Measurements from ENCODE around the gene NGFR. TPM values are rescaled to one million over a fixed set of nuclear protein-coding genes. Genes with fewer than 3 reads are reported as not detected.

Gene NGFR
- total RNA-seq, 1 experiment from 2014 or later = not detected

- H3K4me2 ChIP-seq (ENCODE audit: low read length) = peak overlapping the region; percentile 82
- intact Hi-C loops (cut with micrococcal nuclease) = loop anchor here (1.0 kb wide), 1 partner anchor 60 kb away; no protein-coding TSS in a partner anchor
- no peaks in the 10 kb centered on the region for H3K9me2 ChIP-seq (replicated peaks; ENCODE audit: low read length)
- peak; percentile 76 for ATAC-seq
- POLR2A ChIA-PET (ENCODE audit: unreplicated experiment) = no interaction called here
- H3K27ac ChIP-seq (ENCODE audit: low read length) = no peak overlapping the region
- H3F3A ChIP-seq (ENCODE audit: low read length, unreplicated experiment) = no peaks in the 10 kb centered on the region
- peak; percentile 54 for DNase-seq
- H2AFZ ChIP-seq (ENCODE audit: low read length) = peak overlapping the region; percentile 27; the same call in 1 of the 2 replicates
- BruUV-seq (replicated peaks) = no TSS peak
- CTCF ChIA-PET = interaction anchor here (0.5 to 1.3 kb wide), 4 partner anchors 45 to 117 kb away, joined by 3 to 7 read pairs (median 5); no protein-coding TSS in a partner anchor
- no peaks in the 10 kb centered on the region for H3K9me3 ChIP-seq (ENCODE audit: low read length)
- no peak overlapping the region for H3K9ac ChIP-seq (ENCODE audit: low read length)
- peak overlapping the region; percentile 52; the same call in 1 of the 2 replicates for H3K4me3 ChIP-seq (ENCODE audit: low read length)
- H3K4me1 ChIP-seq (ENCODE audit: insufficient read depth, low read length) = peaks cover 16% of the 10 kb centered on the region
- peaks cover 68% of the 10 kb centered on the region for H3K27me3 ChIP-seq (ENCODE audit: low read length)
- TF ChIP-seq EZH2 (IDR thresholded peaks at IDR 0.05; ENCODE audit: low read length, unreplicated experiment) (no peak), EZH2phosphoT487 (IDR thresholded peaks at IDR 0.05; ENCODE audit: borderline replicate concordance, low read length) (no peak), CTCF (conservative IDR thresholded peaks at IDR 0.05; ENCODE audit: low read depth, low read length) (peak; percentile 78)
- H3K79me2 ChIP-seq (ENCODE audit: low read length) = no peaks in the 10 kb centered on the region
- no peaks in the 10 kb centered on the region for H3K36me3 ChIP-seq (ENCODE audit: low read depth, low read length)
- H4K20me1 ChIP-seq (ENCODE audit: low read length) = no peaks in the 10 kb centered on the region
These were observed 1.2 kb downstream of the NGFR start for GRCh38 chr17:49496183-49496866.

GRCh38 chr17:49496867-49497147, 1.7 kb downstream of the NGFR start:
- no peak overlapping the region for H3K27ac ChIP-seq (ENCODE audit: low read length)
- peak overlapping the region; percentile 82 for H3K4me2 ChIP-seq (ENCODE audit: low read length)
- H3F3A ChIP-seq (ENCODE audit: low read length, unreplicated experiment) = no peaks in the 10 kb centered on the region
- ATAC-seq (no peak), DNase-seq (no peak)
- intact Hi-C loops (cut with micrococcal nuclease) = loop anchor here (1.0 kb wide), 1 partner anchor 59 kb away; no protein-coding TSS in a partner anchor
- no peaks in the 10 kb centered on the region for H3K9me2 ChIP-seq (replicated peaks; ENCODE audit: low read length)
- no peak overlapping the region for H3K9ac ChIP-seq (ENCODE audit: low read length)
- peaks cover 69% of the 10 kb centered on the region for H3K27me3 ChIP-seq (ENCODE audit: low read length)
- no TSS peak for BruUV-seq (replicated peaks)
- peak overlapping the region; percentile 52 for H3K4me3 ChIP-seq (ENCODE audit: low read length)
- TF ChIP-seq EZH2 (IDR thresholded peaks at IDR 0.05; ENCODE audit: low read length, unreplicated experiment) (no peak), EZH2phosphoT487 (IDR thresholded peaks at IDR 0.05; ENCODE audit: borderline replicate concordance, low read length) (no peak), CTCF (conservative IDR thresholded peaks at IDR 0.05; ENCODE audit: low read depth, low read length) (no peak)
- no peaks in the 10 kb centered on the region for H3K79me2 ChIP-seq (ENCODE audit: low read length)
- peaks cover 16% of the 10 kb centered on the region for H3K4me1 ChIP-seq (ENCODE audit: insufficient read depth, low read length)
- peak overlapping the region; percentile 64; the same call in 1 of the 2 replicates for H2AFZ ChIP-seq (ENCODE audit: low read length)
- H3K9me3 ChIP-seq (ENCODE audit: low read length) = no peaks in the 10 kb centered on the region
- ChIA-PET CTCF (interaction anchor here (1.1 to 1.3 kb wide), 2 partner anchors 59 to 61 kb away, joined by 3 to 7 read pairs; no protein-coding TSS in a partner anchor), POLR2A (ENCODE audit: unreplicated experiment) (no interaction called here)
- no peaks in the 10 kb centered on the region for H4K20me1 ChIP-seq (ENCODE audit: low read length)
- H3K36me3 ChIP-seq (ENCODE audit: low read depth, low read length) = no peaks in the 10 kb centered on the region
